ENCODE results near the gene NOL9.

DNA sequence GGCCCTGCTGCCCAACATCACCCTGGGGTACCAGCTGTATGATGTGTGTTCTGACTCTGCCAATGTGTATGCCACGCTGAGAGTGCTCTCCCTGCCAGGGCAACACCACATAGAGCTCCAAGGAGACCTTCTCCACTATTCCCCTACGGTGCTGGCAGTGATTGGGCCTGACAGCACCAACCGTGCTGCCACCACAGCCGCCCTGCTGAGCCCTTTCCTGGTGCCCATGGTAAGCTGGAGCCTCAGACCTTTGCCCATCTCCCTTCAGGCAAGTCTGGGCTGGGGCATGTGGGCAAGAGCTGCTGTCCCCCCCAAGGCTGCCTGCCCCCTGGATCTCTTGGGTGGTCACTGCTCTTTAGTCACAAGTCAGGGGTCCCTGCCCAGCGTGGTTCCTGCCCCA lies 16.7 kb upstream of the NOL9 start:
- TF ChIP-seq, protein P1, sequence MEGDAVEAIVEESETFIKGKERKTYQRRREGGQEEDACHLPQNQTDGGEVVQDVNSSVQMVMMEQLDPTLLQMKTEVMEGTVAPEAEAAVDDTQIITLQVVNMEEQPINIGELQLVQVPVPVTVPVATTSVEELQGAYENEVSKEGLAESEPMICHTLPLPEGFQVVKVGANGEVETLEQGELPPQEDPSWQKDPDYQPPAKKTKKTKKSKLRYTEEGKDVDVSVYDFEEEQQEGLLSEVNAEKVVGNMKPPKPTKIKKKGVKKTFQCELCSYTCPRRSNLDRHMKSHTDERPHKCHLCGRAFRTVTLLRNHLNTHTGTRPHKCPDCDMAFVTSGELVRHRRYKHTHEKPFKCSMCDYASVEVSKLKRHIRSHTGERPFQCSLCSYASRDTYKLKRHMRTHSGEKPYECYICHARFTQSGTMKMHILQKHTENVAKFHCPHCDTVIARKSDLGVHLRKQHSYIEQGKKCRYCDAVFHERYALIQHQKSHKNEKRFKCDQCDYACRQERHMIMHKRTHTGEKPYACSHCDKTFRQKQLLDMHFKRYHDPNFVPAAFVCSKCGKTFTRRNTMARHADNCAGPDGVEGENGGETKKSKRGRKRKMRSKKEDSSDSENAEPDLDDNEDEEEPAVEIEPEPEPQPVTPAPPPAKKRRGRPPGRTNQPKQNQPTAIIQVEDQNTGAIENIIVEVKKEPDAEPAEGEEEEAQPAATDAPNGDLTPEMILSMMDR (IDR thresholded peaks at IDR 0.05) = no peak
- no peak for TF ChIP-seq EZH2 (IDR thresholded peaks at IDR 0.05)

Measured in neural progenitor cell (in vitro differentiated cells).